Gastrocnemius medialis (tissue), 4 donors: ENCODE data around the gene LHFPL2. TPM values are rescaled to one million over a fixed set of nuclear protein-coding genes. Genes with fewer than 3 reads are reported as not detected.

Experiments
- ATAC-seq, 2 donors: fragments of 150-250 bp; one replicate each; pipeline ENCODE4 v1.9.1; 2016
- DNase-seq, 2 donors: peaks; one replicate each; pipeline ENCODE4 v3.0.0-alpha.2; 2019
- H3K27ac ChIP-seq, 4 donors: fragments of 200-600 bp; sonication (generic); 1 replicate in 1 of 4; 2 replicates in 3 of 4; pipeline ENCODE4 v1.5.1; 2016 to 2018; ENCODE audit warnings: mild to moderate bottlenecking in 2 of 4, moderate library complexity in 1 of 4
- H3K27me3 ChIP-seq, 3 donors: fragments of 200-600 bp; sonication (generic) in 2 of 3; 1 replicate in 1 of 3; 2 replicates in 2 of 3; pipeline versions ENCODE4 v1.5.1 to v1.6.0; 2016 to 2019; ENCODE audit warnings: mild to moderate bottlenecking in 1 of 3, moderate library complexity in 1 of 3
- H3K36me3 ChIP-seq, 2 donors: fragments of 200-600 bp; sonication (generic) in 1 of 2; one replicate each; pipeline ENCODE4 v1.5.1; 2017 to 2018
- H3K4me1 ChIP-seq, 2 donors: fragments of 200-600 bp; sonication (generic) in 1 of 2; one replicate each; pipeline ENCODE4 v1.5.1; 2016 to 2017; ENCODE audit warnings: mild to moderate bottlenecking in 2 of 2
- H3K4me3 ChIP-seq, 4 donors: fragments of 200-600 bp; sonication (generic) in 3 of 4; 1 replicate in 1 of 4; 2 replicates in 3 of 4; pipeline ENCODE4 v1.5.1; 2016 to 2019; ENCODE audit warnings: mild to moderate bottlenecking in 2 of 4
- H3K9me3 ChIP-seq, 3 donors: fragments of 200-600 bp; sonication (generic) in 2 of 3; 1 replicate in 1 of 3; 2 replicates in 2 of 3; pipeline ENCODE4 v1.5.1; 2016 to 2019
- CTCF ChIP-seq, 5 experiments: fragments of 450-650 bp in 3 of 5; fragments of 200-600 bp in 2 of 5; sonication (generic) in 2 of 5; IDR thresholded peaks in 4 of 5; conservative IDR thresholded peaks in 1 of 5; 1 replicate in 4 of 5; 2 replicates in 1 of 5; pipeline ENCODE4 v1.5.1; 2016 to 2019; ENCODE audit warnings: antibody characterized with exemption in 5 of 5, mild to moderate bottlenecking in 3 of 5, moderate library complexity in 3 of 5
- POLR2A ChIP-seq, 2 donors: fragments of 450-650 bp; IDR thresholded peaks; one replicate each; pipeline ENCODE4 v1.6.1; 2017; ENCODE audit warnings: antibody characterized with exemption in 2 of 2, mild to moderate bottlenecking in 2 of 2, moderate library complexity in 2 of 2
- in situ Hi-C, 4 donors: fragments of 200-750 bp; cut with MboI; loops; one replicate each; pipeline versions ENCODE4 v1.15.0 to v1.8.0; 2017; ENCODE audit warnings: low sequenced_read_pairs in 4 of 4
- intact Hi-C: fragments of 100-400 bp; cut with DNase I; formaldehyde crosslinking; loops from one replicate; pipeline ENCODE4 v1.15.1; 2023; ENCODE audit warnings: low total_unique reads
- total RNA-seq, 4 donors: library from RNA; depleted of rRNA; stranded (reverse); fragments of >200 nt; gene quantifications; one replicate each; pipeline versions ENCODE4 v1.1.0 to v1.2.3, GENCODE V29; 2016

Gene LHFPL2
- total RNA-seq, 4 donors from 2014 or later, result 3.4 to 4.7 (median 3.5) TPM

GRCh38 chr5:78651468-78651867 lies 2.9 kb upstream of the LHFPL2 start:
- H3K4me1 ChIP-seq, result peaks cover 12% of the 10 kb centered on the region in 2 donors
- H3K27ac ChIP-seq, result no peak overlapping the region
- H3K36me3 ChIP-seq, result no peaks in the 10 kb centered on the region
- ATAC-seq (no peak), DNase-seq (no peak)
- H3K4me3 ChIP-seq, result no peak overlapping the region
- intact Hi-C loops, result no loop called here
- TF ChIP-seq POLR2A (IDR thresholded peaks at IDR 0.05) (no peak), CTCF (IDR thresholded peaks at IDR 0.05 in 4 of 5, conservative IDR thresholded peaks at IDR 0.05 in 1 of 5) (no peak)
- H3K27me3 ChIP-seq, result no peaks in the 10 kb centered on the region
- in situ Hi-C loops, result loop anchor here in 1 of 4 donors (10.0 kb wide), 1 partner anchor 187 kb away; no protein-coding TSS in a partner anchor
- H3K9me3 ChIP-seq, result no peaks in the 10 kb centered on the region

GRCh38 chr5:78650531-78650930 lies 2.0 kb upstream of the LHFPL2 start:
- TF ChIP-seq POLR2A (IDR thresholded peaks at IDR 0.05), result no peak
- TF ChIP-seq CTCF (IDR thresholded peaks at IDR 0.05 in 4 of 5, conservative IDR thresholded peaks at IDR 0.05 in 1 of 5), result no peak
- ATAC-seq, result no peak
- Histone ChIP-seq H3K27me3 (no peaks in the 10 kb centered on the region), H3K4me3 (no peak overlapping the region), H3K4me1 (peaks cover 12% of the 10 kb centered on the region in 2 donors), H3K9me3 (no peaks in the 10 kb centered on the region), H3K36me3 (no peaks in the 10 kb centered on the region), H3K27ac (no peak overlapping the region)
- DNase-seq, result no peak
- intact Hi-C loops (no loop called here), in situ Hi-C loops (loop anchor here in 1 of 4 donors (10.0 kb wide), 1 partner anchor 186 kb away; no protein-coding TSS in a partner anchor)

GRCh38 chr5:78649861-78650496 lies 1.4 kb upstream of the LHFPL2 start:
- no peak for ATAC-seq
- Histone ChIP-seq H3K9me3 (no peaks in the 10 kb centered on the region), H3K27me3 (no peaks in the 10 kb centered on the region), H3K36me3 (no peaks in the 10 kb centered on the region), H3K4me3 (no peak overlapping the region), H3K27ac (no peak overlapping the region), H3K4me1 (peaks cover 12% of the 10 kb centered on the region in 2 donors)
- intact Hi-C loops (loop anchor here (5.0 to 10.0 kb wide), 5 partner anchors 83 to 288 kb away; partner anchors contain the start of gene SCAMP1), in situ Hi-C loops (loop anchor here in 3 of 4 donors (10.0 to 25.0 kb wide), 3 partner anchors 95 to 185 kb away; no protein-coding TSS in a partner anchor)
- TF ChIP-seq POLR2A (IDR thresholded peaks at IDR 0.05) (no peak), CTCF (IDR thresholded peaks at IDR 0.05 in 4 of 5, conservative IDR thresholded peaks at IDR 0.05 in 1 of 5) (no peak)
- DNase-seq, result no peak

GRCh38 chr5:78649211-78649695 lies 681 bp upstream of the LHFPL2 start:
- Histone ChIP-seq H3K27ac (peak overlapping the region; percentile 82 to 91 (median 86)), H3K36me3 (no peaks in the 10 kb centered on the region), H3K9me3 (no peaks in the 10 kb centered on the region), H3K4me3 (peak overlapping the region; percentile 72 to 95 (median 78)), H3K4me1 (peaks cover 12% of the 10 kb centered on the region in 2 donors), H3K27me3 (no peaks in the 10 kb centered on the region)
- DNase-seq (no peak), ATAC-seq (peak; percentile 7 to 9)
- intact Hi-C loops, result loop anchor here (5.0 to 10.0 kb wide), 5 partner anchors 82 to 287 kb away; partner anchors contain the start of gene SCAMP1
- TF ChIP-seq CTCF (IDR thresholded peaks at IDR 0.05 in 4 of 5, conservative IDR thresholded peaks at IDR 0.05 in 1 of 5) (peak in 1 of 5 experiments; percentile 13), POLR2A (IDR thresholded peaks at IDR 0.05) (no peak)
- in situ Hi-C loops, result loop anchor here in 2 of 4 donors (10.0 to 25.0 kb wide), 2 partner anchors 94 to 112 kb away; no protein-coding TSS in a partner anchor
